ENCODE measurements around the gene HS3ST3A1.
"Not testable (repeated sequence)": the region's sequence is repeated elsewhere in the genome, so short reads cannot be mapped to it uniquely, and the experiment has no call there.

The HS3ST3A1 gene

DNA sequence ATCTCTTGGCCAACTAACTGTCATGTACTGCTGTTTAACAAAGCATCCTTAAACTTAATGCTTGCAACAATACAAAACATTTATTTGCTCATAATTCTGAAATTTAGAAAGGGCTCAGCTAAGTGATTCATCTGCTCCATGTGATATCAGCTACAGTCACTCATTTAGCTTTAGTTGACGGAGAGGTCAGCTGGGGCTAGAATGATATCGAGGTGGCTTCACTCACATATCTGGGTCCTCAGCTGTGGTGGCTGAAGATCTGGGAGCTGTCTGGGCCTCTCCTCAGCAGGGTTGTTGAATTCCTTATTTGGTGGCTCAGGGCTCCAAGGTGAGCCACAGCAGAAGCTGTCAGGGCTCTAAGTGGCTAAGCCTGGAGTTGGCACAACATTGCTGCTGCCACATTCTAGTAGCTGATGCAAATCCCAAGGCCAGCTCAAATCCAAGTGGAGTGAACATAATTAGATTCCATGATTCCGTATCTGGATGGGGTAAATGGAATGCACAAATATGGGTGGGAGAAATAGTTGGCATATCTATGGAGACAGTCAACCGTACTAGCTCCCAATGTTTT is 62.8 kb downstream of the HS3ST3A1 start:
- no peak for DNase-seq (ENCODE audit: low read depth in 3 of 3, low spot score in 1 of 3)

DNA sequence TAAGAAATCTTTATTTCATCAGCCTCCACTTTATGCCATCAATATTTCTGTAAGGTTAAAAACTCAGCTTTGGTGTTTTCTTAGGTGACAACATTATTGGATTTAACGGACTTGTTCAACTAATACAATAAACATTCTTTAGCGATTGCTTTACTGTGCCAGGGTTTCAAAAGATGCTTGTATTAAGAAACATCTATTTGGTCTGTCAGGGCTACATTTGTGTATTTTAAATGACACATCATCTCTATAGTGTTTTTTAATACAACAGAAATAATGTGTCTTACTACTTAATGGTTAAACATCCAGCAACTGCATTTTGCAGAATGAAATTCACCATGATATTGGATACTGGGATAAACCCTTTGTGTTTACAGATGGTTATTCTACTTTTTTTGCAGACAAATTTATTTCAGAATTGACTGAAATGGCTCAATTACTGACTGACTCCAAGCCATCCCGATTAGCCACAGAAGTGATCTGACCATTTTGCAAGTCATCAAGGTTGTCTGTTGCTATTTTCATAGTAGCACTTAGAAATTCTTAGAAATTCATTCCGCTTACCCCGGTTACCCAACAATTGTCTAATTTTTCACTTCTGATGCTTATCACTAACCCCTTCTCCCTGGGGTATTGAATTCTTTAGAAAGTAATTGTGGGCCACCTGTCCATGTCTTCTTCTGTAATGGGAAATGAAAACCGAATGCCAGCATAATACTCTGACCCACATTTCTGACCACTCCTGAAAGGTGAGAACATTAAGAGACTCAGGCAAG is 63.7 kb downstream of the HS3ST3A1 start:
- no peak for DNase-seq (ENCODE audit: low read depth in 3 of 3, low spot score in 1 of 3)

DNA sequence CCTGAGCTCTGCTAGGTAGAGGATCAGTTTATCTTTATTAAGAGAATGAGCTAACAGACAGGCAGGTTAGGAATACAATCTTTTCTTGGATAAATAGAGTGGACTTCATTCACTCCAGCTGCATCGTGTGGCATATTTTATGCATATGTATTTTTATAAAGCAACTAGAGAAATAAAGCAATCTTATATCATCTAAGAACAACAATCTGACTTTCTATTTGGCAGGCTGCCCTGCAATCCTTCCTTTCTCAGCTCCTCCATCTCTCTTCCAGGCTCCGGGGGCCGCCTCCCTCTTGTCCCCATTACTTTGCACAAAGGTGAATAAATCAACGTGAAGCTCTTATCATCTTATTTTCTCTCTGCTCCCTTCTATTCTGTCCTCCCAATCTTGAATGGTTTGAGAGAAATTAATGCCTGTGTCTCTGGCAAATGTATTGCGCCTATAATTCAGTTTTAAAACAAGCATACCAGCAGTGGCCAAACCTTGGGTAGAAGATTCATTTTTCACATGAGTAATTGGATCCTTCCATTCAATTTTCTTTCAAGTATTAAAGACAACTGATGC is 64.5 kb downstream of the HS3ST3A1 start:
- no peak for DNase-seq (ENCODE audit: low read depth in 3 of 3, low spot score in 1 of 3)

DNA sequence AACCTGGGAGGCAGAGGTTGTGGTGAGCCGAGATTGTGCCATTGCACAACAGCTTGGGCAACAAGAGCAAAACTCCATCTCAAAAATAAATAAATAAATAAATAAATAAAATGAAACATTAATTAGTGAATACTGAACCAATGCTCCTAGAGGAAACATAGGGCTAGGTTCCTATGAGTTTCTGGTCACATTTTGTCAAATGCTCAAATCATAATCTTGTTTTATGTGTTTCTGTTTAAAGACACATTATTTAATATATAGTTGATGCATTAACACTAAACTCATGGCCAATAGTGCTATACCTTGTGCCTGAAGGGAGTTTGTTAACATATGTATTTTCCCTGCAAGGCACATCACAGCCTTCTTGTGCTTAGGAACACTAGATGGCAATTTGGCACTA is 66.8 kb downstream of the HS3ST3A1 start:
- DNase-seq (ENCODE audit: low read depth in 3 of 3, low spot score in 1 of 3): no peak

DNA sequence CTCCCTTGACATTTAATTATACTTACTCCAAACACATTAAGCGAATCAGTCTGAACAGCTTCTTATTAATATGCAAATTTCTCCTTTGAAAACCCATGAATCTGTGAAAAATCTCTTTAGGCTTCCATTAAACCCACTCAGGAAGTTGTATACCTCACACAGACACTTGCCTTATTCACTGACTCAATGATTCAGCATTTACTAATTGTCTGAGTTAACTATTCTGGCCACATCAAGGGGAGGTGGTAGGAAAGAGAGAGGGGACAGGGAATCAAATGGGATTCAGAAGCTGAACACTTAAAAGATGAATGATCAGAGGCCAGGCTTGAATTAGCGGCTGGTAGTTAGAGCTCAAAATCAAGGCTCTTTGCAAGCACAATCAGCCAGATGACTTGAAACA is 70.0 kb downstream of the HS3ST3A1 start:
- DNase-seq (ENCODE audit: low read depth in 3 of 3, low spot score in 1 of 3): no peak

DNA sequence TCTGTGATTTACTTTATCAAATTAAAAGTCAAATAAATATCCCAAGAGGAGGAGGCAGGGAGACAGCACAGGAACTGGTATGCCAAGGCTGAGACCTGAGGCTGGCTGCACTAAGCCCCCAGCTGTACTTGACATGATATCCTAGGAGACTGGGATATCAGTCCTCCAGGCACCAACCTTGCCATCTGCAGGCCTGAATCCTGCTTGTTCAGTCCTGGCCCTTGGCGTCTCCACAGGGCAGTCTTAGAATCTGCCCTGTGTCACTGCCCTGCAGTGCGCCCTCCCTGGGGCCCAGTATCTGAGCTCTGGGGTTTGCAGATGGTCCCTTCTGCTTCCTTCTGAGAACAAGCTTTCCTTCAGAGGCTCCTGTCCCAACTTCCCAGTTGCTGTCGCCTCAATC is 75.9 kb downstream of the HS3ST3A1 start:
- DNase-seq (ENCODE audit: low read depth in 3 of 3, low spot score in 1 of 3): no peak

DNA sequence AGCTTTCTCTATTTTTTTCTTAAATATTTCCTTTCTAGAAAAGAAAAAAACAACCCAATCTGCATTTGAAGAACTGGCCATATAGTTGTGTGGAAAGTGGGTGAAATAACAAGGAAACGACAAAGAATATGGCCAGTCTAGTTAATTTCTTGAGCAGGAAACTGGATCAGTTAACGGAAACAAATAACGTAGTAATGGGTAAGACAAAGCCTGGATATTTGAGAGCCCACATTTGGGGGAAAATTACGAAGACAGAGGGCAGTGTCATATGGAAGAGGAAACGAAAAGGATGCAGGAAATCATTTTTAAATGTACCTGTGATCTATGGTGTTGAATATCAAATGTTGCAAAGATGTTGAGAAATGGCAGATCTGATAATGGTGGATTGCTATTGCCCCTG is 78.6 kb downstream of the HS3ST3A1 start:
- DNase-seq (ENCODE audit: low read depth in 3 of 3, low spot score in 1 of 3): no peak

DNA sequence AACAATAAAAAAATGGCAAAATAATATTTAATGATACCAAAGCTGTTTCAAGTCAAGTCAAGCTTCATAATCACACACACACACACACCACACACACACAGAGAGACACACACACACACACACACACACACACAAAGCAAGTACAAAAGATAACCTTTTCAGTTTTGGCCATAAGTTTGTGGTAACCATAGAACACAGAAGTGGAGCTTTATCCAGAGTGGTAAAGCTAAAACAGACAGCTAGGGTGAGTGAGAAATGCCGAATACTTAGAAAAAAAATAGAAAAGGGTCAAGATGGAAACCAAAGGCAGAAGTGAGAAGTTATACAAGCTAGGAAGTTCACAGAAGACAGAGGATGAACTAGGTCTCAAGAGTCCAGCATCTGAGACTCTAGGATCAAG is 79.0 kb downstream of the HS3ST3A1 start:
- DNase-seq (ENCODE audit: low read depth in 3 of 3, low spot score in 1 of 3): no peak

DNA sequence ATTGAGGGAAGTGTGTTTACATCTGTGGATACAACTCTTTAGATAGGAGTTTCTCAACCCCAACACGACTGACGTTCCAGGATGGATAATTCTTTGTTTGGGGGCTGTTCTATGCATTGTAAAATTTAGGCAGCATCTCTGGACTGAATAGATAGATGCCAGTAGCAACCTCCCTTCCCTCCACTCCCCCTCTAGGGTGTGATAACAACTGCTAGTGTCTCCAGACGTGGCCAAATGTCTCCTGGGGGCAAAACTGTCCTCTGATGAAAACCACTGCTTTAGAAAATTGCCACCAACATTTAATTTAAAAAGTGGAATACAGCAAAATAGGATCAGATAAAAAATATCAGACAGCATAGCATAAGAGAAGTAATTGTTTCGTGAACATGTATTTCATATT is 79.9 kb downstream of the HS3ST3A1 start:
- DNase-seq (ENCODE audit: low read depth in 3 of 3, low spot score in 1 of 3): no peak

DNA sequence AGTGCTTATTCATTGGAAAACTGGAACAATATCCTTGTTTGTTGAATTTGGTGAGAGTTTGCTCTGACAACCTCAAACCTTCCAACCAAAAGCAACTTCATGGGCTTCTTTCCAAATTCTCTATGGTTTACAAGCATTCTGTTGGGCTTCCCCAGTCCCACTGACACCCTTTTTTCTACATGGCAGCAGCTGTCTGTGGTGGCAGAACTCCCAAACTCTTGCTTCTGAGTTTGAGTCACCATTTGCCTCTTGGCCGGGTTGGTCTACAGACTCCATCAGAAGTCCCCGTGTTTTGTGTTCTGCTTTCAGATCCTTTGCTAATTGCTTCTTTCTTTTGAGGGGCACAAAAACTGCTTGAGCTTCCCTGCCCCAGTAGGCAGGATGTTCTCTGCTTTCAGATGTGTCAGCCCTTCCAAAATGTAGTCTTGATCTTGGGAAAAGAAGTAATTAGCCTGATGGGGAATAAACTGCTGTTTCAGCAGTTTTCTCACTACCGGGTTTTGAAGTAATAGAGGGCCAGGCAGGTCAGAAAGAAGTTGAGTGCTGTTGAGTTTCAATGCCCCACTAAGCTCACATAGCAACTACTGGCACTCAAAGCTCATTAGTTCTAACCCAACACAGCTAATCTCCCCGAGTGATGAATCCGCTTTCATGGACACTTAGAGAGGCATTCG is 80.7 kb downstream of the HS3ST3A1 start:
- DNase-seq (ENCODE audit: low read depth in 3 of 3, low spot score in 1 of 3): no peak

DNA sequence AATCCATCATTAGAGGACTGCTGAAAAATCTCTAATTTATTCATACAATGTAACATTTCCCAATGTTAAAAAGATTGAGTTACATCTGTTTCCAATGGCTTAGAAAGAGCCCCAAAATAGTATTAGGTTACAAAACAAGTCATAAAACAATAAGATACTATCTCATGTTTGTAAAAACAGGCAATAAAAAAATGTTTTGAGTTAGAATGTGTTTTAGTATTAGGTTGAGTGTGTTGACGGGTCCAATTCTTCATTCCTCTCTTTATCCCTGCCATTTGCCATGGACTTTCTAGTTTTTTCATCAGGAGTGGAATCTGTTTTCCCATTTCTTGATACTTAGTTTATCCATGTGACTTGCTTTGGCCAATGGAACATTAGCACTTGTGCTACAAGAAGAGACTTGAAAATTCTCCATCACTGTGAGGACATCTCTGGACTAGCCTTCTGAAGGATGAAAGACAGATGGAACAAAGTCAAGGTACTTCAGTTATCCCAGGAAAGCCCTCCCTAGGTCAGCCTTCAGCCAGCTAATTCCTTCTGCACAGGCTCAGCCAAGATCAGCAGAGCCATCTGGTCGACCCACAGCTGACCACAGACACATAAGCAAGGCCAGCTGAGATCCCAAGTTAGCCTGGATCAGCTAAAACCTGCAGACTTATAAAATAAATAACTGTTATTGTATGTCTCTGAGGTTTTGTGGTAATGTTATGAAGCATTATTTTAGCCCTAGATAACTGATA is 83.3 kb downstream of the HS3ST3A1 start:
- no peak for DNase-seq (ENCODE audit: low read depth in 3 of 3, low spot score in 1 of 3)

DNA sequence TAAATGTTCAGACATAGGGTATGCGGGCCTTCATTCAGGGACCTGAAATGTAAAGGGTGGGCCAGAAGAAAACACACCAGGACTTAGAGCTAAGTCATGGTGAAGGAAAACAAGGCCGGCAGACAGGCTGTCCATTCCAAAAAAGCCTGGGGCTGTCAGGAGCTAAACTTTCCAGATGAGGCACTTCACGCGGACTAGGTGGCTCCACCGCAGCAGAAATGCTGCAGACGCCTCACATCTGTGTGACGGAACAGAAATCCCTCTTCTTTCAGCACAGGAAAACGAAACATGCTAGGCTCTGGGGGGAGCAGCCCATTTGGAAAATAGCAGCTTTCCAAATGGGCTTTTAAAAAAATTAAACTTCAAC is 88.7 kb downstream of the HS3ST3A1 start:
- DNase-seq (ENCODE audit: low read depth in 3 of 3, low spot score in 1 of 3): no peak

DNA sequence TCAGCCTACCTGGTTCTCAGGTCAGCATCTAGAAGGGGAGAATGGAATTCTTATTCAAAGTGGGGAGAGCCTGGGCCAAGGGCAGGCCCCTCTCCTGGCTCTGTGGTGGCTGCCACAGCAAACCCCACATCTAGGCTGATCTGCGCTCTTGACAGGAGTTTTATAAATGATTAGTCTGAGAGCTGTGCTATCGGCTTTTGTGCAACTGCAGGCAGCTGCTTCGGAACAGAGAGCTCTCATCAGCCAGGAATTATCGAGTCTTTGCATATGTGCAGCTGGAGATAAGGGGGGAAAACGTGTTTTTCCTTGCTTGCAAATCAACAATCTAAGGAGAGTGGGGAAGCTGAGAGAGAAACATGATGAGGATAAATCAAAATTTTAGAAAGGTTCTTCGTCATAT is 91.7 kb downstream of the HS3ST3A1 start:
- no peak for DNase-seq (ENCODE audit: low read depth in 3 of 3, low spot score in 1 of 3)

DNA sequence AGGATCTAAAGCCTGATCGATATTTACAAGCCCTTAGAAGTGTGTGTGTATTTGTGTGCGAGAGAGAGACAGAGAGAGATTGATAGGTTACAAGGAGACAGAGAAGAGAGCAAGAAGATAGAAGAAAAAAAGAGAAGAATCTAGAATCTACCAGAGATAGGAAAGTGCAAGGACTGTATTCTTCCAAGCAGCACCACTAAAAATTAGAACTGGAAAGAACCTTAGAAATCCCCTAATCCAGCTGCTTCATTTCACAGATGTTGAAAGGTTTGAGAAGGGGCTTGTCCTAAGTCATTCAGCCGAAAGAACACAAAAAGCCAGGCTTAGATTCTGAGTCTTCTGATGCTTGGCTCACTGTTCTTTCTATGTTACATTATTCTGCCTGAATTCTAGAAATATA is 92.2 kb downstream of the HS3ST3A1 start:
- DNase-seq (ENCODE audit: low read depth in 3 of 3, low spot score in 1 of 3): no peak

DNA sequence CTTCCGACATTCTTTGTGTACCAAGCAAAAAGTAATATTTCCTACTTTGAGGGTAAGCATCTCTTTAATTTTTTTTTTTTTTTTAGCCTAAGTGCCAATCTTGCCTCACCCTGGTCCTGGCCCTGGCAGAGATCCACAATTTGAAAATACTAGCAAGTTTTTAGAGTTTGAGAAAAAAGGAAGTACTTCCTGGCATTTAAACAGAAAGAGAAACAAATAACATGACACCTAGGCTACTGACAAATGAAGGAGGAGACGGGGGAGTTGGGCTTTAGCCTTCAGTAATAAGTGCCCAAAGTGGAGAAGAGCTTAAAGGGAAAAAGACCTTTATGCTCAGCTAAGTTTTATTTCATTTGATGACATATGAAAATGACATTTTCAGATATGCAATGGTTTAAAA is 92.8 kb downstream of the HS3ST3A1 start:
- no peak for DNase-seq (ENCODE audit: low read depth in 3 of 3, low spot score in 1 of 3)

DNA sequence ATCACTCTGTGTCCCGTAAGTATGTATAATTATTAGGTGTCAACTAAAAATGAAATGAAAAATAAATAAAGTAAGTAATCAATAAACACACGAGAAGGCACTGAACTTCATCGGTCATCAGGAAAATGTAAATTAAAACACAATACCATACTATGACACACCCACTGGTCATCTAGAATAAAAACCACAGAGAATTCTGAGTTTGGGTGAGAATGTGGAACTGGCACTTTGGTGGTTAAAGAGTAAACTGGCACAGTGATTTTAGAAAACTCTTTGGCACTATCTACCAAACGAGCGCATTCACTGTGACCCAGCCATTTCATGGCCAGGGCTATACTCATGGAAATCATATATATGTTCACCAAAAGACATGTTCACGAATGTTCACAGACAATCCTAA is 98.2 kb downstream of the HS3ST3A1 start:
- DNase-seq (ENCODE audit: low read depth in 3 of 3, low spot score in 1 of 3): no peak

DNA sequence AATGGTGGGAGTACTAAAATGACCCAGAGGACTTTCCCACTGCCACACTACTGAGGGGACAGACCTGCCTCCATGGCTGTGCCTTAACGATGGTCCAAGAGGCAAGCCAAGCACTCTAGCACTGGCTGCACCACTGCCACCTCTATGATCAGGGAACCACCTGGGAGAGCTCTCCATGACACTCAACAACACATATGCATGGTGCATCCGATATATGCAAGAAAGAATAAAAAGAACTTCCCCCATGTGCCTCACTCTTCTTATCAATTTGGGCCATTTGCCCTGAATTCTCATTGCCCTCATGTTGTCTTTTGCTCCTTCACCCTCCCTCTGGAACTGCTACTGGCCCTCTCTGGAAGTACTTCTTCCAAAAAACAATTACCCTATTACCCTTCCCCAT is 99.5 kb downstream of the HS3ST3A1 start:
- DNase-seq (ENCODE audit: low read depth in 3 of 3, low spot score in 1 of 3): no peak

DNA sequence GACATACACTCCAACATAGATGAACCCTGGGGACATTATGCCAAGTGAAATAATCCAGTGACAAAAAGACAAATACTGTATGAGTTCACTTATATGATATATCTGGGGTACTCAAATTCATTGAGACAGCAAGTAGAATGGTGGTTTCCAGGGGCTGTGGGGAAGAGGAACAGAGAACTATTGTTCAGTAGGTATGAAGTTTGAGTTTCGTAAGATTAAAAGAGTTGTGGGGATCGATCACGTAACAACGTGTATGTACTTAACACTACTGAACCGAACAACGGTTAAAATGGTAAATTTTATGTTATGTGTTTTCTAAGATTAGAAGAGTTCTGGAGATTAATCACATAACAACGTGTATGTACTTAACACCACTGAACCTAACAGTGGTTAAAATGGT is 100.8 kb downstream of the HS3ST3A1 start:
- DNase-seq (ENCODE audit: low read depth in 3 of 3, low spot score in 1 of 3): no peak

DNA sequence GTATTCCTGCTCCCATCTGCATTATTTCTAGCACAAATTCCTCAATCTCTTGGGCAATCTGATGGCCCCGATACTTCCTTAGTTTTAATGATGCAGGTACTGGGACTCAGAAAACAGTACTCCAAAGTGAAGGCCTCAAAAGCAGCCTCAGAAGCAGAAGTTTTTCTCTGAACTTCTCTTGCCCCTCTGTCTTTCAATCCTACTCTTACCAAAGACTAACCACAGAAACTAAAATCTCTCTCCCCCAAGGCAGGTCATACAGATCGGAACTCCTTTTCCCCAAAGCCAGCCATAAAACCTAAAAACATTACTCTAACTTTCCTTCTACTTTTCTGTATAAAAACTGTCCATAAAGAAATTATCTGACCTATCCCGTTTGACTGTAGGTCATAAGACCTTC is 103.5 kb downstream of the HS3ST3A1 start:
- no peak for DNase-seq (ENCODE audit: low read depth in 3 of 3, low spot score in 1 of 3)

DNA sequence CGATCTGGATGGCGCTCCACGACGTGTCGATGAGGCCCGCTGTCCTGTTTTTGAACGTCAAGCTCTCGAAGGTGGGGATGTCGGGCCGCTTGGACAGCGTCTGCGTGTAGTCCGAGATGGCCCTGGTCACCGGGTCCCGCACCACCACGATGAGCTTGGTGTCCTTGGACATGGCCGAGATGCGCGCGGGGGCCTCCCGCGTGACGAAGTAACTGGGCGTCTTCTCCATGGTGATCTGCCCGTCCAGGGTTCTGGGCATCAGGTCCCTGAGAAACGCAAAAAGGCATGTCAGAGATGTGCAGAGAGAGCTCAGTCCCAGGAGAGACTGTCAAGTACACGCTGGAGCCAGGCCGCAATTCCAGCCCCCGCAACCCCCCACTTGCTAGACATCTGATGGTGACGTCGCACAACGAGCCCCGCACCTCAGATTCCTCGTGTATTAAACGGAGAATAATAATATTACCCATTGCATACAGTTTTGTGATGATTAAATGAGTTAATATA is 105.1 kb downstream of the HS3ST3A1 start:
- DNase-seq (ENCODE audit: low read depth in 3 of 3, low spot score in 1 of 3): not testable (repeated sequence)

DNA sequence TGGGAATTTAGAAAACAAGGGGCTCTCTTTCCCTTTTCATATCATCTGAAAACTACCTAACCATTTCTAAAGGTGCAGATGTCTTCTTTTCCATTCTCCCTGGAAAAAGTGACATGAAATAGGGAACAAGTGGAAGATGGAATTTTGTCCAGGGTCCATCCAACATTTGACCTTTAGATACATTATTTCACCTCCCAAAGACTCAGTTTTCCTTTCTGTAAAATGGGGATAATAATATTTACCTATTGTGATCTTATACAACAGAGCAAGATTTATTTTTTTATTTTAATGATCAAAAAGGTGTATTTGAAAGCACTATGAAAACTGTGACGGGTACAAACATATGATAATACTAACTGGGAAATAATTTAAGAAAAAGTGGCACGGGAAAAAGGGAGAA is 106.3 kb downstream of the HS3ST3A1 start:
- DNase-seq (ENCODE audit: low read depth in 3 of 3, low spot score in 1 of 3): no peak

DNA sequence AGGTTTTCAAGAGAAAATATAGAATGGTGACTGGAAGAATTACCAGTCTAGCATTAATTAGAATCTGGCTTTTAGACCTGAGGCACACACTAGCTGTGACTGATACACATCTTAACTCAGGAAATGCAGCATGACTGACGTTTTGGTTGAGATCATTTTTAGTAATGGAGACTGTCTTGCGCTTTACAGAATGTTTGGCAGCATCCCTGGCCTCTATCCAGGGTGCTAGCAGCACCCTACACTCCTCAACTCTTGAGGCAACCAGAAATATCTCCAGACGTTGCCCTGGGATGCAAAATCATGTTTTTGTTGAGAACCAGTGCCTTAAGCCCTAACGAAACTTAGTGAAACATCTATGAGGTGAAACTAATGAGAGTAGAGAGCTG is 109.0 kb downstream of the HS3ST3A1 start:
- no peak for DNase-seq (ENCODE audit: low read depth in 3 of 3, low spot score in 1 of 3)
